HepG2 (cell line): ENCODE data around the gene SP7. TPM values are rescaled to one million over a fixed set of nuclear protein-coding genes. Genes with fewer than 3 reads are reported as not detected.

Experiments used
- BORCS8-MEF2B ChIP-seq: sonication (generic); formaldehyde crosslinking; IDR thresholded peaks from 2 replicates; pipeline ENCODE4 v1.8.0; 2022; ENCODE audit warnings: mild to moderate bottlenecking, missing genetic modification reagents
- DPF2 ChIP-seq: sonication (generic); formaldehyde crosslinking; IDR thresholded peaks from 2 replicates; pipeline ENCODE4 v1.4.0; 2020; ENCODE audit warnings: mild to moderate bottlenecking, low read depth, missing genetic modification reagents, borderline replicate concordance
- IRX3 ChIP-seq: sonication (generic); formaldehyde crosslinking; IDR thresholded peaks from 2 replicates; pipeline ENCODE4 v1.8.1; 2023; ENCODE audit warnings: mild to moderate bottlenecking, low read depth, missing genetic modification reagents, borderline replicate concordance
- ISX ChIP-seq: sonication (generic); formaldehyde crosslinking; conservative IDR thresholded peaks from 2 replicates; pipeline ENCODE4 v1.5.0; 2020; ENCODE audit warnings: missing genetic modification reagents
- KAT7 ChIP-seq: IDR thresholded peaks from 2 replicates; pipeline ENCODE4 v1.6.1; 2018; ENCODE audit warnings: borderline replicate concordance, missing compliant biosample characterization
- NFIC ChIP-seq: IDR thresholded peaks from 2 replicates; pipeline ENCODE4 v1.6.1; 2012; ENCODE audit warnings: mild to moderate bottlenecking, low read length, inconsistent platforms
- POLR2AphosphoS2 ChIP-seq: IDR thresholded peaks from 2 replicates; pipeline ENCODE4 v1.6.1; 2011; ENCODE audit warnings: low read depth, low read length, improper control_type of control experiment
- REPIN1 ChIP-seq: sonication (generic); formaldehyde crosslinking; IDR thresholded peaks from 2 replicates; pipeline ENCODE4 v1.8.0; 2022; ENCODE audit warnings: missing genetic modification reagents, low read depth, mild to moderate bottlenecking, borderline replicate concordance
- SNRNP70 ChIP-seq: fragments of 200-400 bp; formaldehyde crosslinking; IDR thresholded peaks from 2 replicates; pipeline ENCODE4 v1.6.1; 2017; ENCODE audit warnings: mild to moderate bottlenecking, low read depth, low read length, moderate library complexity
- ZNF17 ChIP-seq: sonication (generic); formaldehyde crosslinking; IDR thresholded peaks from 2 replicates; pipeline ENCODE4 v1.5.0; 2020; ENCODE audit warnings: mild to moderate bottlenecking, missing genetic modification reagents
- ZNF282 ChIP-seq: fragments of 450-650 bp; IDR thresholded peaks from 2 replicates; pipeline ENCODE4 v1.6.1; 2018; ENCODE audit not compliant: partially characterized antibody
- ZNF430 ChIP-seq: sonication (generic); formaldehyde crosslinking; IDR thresholded peaks from 2 replicates; pipeline ENCODE4 v1.9.0; 2021; ENCODE audit warnings: mild to moderate bottlenecking, missing genetic modification reagents
- polyA plus RNA-seq, 8 experiments: library from polyadenylated mRNA; depleted of rRNA in 3 of 8; stranded (reverse) in 7 of 8; unstranded in 1 of 8; fragments of >200 nt; fragmentation: Illumina TruSeq in 4 of 8; extraction: Trizol in 4 of 8; gene quantifications; 2 replicates each; pipeline versions ENCODE4 v1.2.1 to v1.2.3, GENCODE V29; 2011 to 2016; ENCODE audit warnings: low read depth in 4 of 8, missing spikeins in 1 of 8, mixed read lengths in 1 of 8; ENCODE audit not compliant: insufficient read depth in 1 of 8
- total RNA-seq, 5 experiments: library from RNA; depleted of rRNA; stranded (reverse); fragments of >200 nt; fragmentation: Illumina TruSeq; extraction: Trizol; gene quantifications; 2 replicates each; pipeline ENCODE4 v1.2.3, GENCODE V29; 2016; ENCODE audit warnings: low read depth in 1 of 5
- TF ChIP-seq, protein P1 (sequence below): IDR thresholded peaks from 2 replicates; pipeline ENCODE4 v1.6.1; 2016; ENCODE audit warnings: low read depth, control low read depth
- TF ChIP-seq, protein P2 (sequence below): sonication (generic); formaldehyde crosslinking; IDR thresholded peaks from 2 replicates; pipeline ENCODE4 v1.8.1; 2023; ENCODE audit warnings: missing genetic modification reagents, inconsistent platforms, borderline replicate concordance
- TF ChIP-seq, protein P3 (sequence below): sonication (generic); formaldehyde crosslinking; IDR thresholded peaks from 2 replicates; pipeline ENCODE4 v1.5.0; 2020; ENCODE audit warnings: missing genetic modification reagents
- TF ChIP-seq, protein P4 (sequence below): sonication (generic); formaldehyde crosslinking; IDR thresholded peaks from 2 replicates; pipeline ENCODE4 v1.4.0; 2020; ENCODE audit warnings: low read depth, missing genetic modification reagents
- TF ChIP-seq, protein P5 (sequence below), 2 experiments: fragments of 450-650 bp in 1 of 2; sonication (generic) in 1 of 2; formaldehyde crosslinking; IDR thresholded peaks; 2 replicates each; pipeline versions ENCODE4 v1.5.0 to v1.8.0; 2020 to 2022; ENCODE audit warnings: mild to moderate bottlenecking in 1 of 2, missing genetic modification reagents in 1 of 2
- TF ChIP-seq, protein P6 (sequence below): sonication (generic); formaldehyde crosslinking; IDR thresholded peaks from 2 replicates; pipeline ENCODE4 v1.5.1; 2020; ENCODE audit warnings: missing genetic modification reagents, mild to moderate bottlenecking, borderline replicate concordance

The SP7 gene
- total and polyA plus RNA-seq, 2 of the 13 experiments (the other 11 are each of a cell fraction or from before 2014, with no cell fraction given), result not detected

DNA sequence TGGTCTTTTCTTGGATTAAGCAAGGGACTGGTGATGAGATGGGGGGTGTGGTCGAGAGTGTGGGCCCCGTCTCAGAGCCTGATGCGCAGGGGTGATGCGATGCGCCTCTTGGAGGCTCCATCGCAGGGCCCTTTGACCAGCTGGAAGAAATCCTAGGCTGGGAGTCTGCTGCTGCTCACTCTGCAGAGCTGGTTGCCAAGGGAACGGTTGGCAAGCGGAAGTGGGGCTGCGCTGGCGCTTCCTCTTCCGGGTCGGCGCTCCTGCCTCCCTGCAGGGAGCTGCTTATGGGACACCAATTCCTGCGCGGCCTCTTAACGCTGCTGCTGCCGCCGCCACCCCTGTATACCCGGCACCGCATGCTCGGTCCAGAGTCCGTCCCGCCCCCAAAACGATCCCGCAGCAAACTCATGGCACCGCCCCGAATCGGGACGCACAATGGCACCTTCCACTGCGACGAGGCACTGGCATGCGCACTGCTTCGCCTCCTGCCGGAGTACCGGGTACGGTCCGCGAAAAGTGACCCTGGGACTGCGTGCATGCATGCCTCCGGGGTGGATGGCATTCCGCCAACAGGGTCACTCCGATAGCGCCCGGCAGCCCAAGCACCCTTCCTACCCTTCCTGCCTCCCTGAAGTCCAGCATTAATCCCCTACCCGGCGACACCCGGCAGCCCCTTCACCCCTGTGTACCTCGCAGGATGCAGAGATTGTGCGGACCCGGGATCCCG lies 36.5 kb downstream of the SP7 start, which contains the start of gene MYG1 (continued):
- no peak for TF ChIP-seq ZNF282
- TF ChIP-seq, protein P1, sequence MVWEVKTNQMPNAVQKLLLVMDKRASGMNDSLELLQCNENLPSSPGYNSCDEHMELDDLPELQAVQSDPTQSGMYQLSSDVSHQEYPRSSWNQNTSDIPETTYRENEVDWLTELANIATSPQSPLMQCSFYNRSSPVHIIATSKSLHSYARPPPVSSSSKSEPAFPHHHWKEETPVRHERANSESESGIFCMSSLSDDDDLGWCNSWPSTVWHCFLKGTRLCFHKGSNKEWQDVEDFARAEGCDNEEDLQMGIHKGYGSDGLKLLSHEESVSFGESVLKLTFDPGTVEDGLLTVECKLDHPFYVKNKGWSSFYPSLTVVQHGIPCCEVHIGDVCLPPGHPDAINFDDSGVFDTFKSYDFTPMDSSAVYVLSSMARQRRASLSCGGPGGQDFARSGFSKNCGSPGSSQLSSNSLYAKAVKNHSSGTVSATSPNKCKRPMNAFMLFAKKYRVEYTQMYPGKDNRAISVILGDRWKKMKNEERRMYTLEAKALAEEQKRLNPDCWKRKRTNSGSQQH (CRISPR knock-in tag), result peak; percentile 59; the same call in 1 of the 2 replicates
- TF ChIP-seq, protein P2, sequence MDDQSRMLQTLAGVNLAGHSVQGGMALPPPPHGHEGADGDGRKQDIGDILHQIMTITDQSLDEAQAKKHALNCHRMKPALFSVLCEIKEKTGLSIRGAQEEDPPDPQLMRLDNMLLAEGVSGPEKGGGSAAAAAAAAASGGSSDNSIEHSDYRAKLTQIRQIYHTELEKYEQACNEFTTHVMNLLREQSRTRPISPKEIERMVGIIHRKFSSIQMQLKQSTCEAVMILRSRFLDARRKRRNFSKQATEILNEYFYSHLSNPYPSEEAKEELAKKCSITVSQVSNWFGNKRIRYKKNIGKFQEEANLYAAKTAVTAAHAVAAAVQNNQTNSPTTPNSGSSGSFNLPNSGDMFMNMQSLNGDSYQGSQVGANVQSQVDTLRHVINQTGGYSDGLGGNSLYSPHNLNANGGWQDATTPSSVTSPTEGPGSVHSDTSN (CRISPR knock-in tag), result no peak
- peak; percentile 81; the same call in 1 of the 2 replicates for TF ChIP-seq REPIN1
- TF ChIP-seq ISX (CRISPR knock-in tag), result no peak
- TF ChIP-seq DPF2 (CRISPR knock-in tag), result 0 out of 2 replicates have a peak, but pooled peaks have one; percentile 19
- TF ChIP-seq POLR2AphosphoS2, result no peak
- peak; percentile 95 for TF ChIP-seq BORCS8-MEF2B (CRISPR knock-in tag)
- TF ChIP-seq ZNF17 (CRISPR knock-in tag), result no peak
- peak; percentile 91; the same call in 1 of the 2 replicates for TF ChIP-seq KAT7 (CRISPR knock-in tag)
- no peak for TF ChIP-seq SNRNP70
- peak; percentile 62; the same call in 1 of the 2 replicates for TF ChIP-seq ZNF430 (CRISPR knock-in tag)
- TF ChIP-seq NFIC, result no peak
- TF ChIP-seq, protein P3, sequence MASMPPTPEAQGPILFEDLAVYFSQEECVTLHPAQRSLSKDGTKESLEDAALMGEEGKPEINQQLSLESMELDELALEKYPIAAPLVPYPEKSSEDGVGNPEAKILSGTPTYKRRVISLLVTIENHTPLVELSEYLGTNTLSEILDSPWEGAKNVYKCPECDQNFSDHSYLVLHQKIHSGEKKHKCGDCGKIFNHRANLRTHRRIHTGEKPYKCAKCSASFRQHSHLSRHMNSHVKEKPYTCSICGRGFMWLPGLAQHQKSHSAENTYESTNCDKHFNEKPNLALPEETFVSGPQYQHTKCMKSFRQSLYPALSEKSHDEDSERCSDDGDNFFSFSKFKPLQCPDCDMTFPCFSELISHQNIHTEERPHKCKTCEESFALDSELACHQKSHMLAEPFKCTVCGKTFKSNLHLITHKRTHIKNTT (CRISPR knock-in tag), result no peak
- TF ChIP-seq, protein P4, sequence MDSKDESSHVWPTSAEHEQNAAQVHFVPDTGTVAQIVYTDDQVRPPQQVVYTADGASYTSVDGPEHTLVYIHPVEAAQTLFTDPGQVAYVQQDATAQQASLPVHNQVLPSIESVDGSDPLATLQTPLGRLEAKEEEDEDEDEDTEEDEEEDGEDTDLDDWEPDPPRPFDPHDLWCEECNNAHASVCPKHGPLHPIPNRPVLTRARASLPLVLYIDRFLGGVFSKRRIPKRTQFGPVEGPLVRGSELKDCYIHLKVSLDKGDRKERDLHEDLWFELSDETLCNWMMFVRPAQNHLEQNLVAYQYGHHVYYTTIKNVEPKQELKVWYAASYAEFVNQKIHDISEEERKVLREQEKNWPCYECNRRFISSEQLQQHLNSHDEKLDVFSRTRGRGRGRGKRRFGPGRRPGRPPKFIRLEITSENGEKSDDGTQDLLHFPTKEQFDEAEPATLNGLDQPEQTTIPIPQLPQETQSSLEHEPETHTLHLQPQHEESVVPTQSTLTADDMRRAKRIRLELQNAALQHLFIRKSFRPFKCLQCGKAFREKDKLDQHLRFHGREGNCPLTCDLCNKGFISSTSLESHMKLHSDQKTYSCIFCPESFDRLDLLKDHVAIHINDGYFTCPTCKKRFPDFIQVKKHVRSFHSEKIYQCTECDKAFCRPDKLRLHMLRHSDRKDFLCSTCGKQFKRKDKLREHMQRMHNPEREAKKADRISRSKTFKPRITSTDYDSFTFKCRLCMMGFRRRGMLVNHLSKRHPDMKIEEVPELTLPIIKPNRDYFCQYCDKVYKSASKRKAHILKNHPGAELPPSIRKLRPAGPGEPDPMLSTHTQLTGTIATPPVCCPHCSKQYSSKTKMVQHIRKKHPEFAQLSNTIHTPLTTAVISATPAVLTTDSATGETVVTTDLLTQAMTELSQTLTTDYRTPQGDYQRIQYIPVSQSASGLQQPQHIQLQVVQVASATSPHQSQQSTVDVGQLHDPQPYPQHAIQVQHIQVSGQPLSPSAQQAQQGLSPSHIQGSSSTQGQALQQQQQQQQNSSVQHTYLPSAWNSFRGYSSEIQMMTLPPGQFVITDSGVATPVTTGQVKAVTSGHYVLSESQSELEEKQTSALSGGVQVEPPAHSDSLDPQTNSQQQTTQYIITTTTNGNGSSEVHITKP (CRISPR knock-in tag), result peak; percentile 97
- TF ChIP-seq, protein P5, sequence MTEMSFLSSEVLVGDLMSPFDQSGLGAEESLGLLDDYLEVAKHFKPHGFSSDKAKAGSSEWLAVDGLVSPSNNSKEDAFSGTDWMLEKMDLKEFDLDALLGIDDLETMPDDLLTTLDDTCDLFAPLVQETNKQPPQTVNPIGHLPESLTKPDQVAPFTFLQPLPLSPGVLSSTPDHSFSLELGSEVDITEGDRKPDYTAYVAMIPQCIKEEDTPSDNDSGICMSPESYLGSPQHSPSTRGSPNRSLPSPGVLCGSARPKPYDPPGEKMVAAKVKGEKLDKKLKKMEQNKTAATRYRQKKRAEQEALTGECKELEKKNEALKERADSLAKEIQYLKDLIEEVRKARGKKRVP (CRISPR knock-in tag; IDR thresholded peaks at IDR 0.05), result no peak
- TF ChIP-seq, protein P6, sequence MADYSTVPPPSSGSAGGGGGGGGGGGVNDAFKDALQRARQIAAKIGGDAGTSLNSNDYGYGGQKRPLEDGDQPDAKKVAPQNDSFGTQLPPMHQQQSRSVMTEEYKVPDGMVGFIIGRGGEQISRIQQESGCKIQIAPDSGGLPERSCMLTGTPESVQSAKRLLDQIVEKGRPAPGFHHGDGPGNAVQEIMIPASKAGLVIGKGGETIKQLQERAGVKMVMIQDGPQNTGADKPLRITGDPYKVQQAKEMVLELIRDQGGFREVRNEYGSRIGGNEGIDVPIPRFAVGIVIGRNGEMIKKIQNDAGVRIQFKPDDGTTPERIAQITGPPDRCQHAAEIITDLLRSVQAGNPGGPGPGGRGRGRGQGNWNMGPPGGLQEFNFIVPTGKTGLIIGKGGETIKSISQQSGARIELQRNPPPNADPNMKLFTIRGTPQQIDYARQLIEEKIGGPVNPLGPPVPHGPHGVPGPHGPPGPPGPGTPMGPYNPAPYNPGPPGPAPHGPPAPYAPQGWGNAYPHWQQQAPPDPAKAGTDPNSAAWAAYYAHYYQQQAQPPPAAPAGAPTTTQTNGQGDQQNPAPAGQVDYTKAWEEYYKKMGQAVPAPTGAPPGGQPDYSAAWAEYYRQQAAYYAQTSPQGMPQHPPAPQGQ (CRISPR knock-in tag), result no peak
- TF ChIP-seq IRX3, result peak; percentile 87; the same call in 1 of the 2 replicates
